ENCODE results near the gene NFE2L3.
A peak's percentile ranks its signal among the peaks of the same experiment; 100 is the strongest.
"Not testable (repeated sequence)": the region's sequence is repeated elsewhere in the genome, so short reads cannot be mapped to it uniquely, and the experiment has no call there.

The NFE2L3 gene, protein sequence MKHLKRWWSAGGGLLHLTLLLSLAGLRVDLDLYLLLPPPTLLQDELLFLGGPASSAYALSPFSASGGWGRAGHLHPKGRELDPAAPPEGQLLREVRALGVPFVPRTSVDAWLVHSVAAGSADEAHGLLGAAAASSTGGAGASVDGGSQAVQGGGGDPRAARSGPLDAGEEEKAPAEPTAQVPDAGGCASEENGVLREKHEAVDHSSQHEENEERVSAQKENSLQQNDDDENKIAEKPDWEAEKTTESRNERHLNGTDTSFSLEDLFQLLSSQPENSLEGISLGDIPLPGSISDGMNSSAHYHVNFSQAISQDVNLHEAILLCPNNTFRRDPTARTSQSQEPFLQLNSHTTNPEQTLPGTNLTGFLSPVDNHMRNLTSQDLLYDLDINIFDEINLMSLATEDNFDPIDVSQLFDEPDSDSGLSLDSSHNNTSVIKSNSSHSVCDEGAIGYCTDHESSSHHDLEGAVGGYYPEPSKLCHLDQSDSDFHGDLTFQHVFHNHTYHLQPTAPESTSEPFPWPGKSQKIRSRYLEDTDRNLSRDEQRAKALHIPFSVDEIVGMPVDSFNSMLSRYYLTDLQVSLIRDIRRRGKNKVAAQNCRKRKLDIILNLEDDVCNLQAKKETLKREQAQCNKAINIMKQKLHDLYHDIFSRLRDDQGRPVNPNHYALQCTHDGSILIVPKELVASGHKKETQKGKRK

DNA sequence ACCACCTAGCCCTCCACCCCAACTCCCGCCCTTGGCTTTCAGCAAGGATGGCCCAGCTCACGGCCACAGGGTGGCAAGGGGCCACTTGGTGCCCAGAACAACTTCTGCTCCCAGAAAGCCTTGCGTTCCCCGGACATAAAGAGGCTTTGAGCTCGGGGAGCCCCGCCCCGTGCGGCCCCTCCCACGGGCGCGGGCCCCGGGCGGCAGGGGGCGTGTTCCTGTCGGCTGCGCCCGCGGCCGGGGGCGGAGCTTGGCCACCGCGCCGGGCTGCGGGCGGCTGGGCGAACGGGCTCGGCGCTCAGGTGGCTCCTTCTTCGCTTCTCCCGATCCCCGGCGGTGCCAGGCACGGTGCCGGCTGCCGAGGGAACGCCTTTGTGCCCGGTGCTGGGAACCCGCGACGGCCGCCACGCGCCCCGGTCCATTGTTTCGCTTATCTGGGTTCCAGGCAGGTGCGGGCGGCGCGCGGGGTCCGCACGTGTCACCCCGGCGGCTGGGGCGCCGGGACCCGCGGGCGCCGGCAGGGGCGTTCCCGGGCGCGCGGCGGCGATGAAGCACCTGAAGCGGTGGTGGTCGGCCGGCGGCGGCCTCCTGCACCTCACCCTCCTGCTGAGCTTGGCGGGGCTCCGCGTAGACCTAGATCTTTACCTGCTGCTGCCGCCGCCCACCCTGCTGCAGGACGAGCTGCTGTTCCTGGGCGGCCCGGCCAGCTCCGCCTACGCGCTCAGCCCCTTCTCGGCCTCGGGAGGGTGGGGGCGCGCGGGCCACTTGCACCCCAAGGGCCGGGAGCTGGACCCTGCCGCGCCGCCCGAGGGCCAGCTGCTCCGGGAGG, at the start of gene NFE2L3:
Gene NFE2L3 (plus strand): TSS at position 246 of the 829 bp plus-strand sequence. CDS start 301 bp downstream, at position 547.
- peak; percentile 69 to 72 for DNase-seq

DNA sequence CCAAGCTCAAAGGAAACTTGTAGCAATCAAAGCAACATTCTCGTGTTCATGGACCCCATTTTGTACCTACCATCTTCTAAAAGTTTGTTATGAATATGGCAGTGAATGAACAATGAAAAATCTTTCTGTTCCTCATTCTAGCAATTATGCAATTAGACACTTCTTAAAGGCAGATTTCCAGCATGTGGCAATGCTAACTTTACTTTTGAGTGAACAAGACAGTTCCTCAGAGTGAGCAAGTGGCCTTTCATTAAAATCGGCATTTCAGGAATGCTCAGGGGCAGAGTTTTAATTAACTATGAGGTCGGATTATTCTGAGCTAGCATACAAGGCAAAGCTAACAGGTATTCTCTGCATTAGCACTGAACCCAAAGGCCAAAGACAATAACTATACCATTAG, 48.4 kb upstream of the NFE2L3 start:
- no peak for DNase-seq

DNA sequence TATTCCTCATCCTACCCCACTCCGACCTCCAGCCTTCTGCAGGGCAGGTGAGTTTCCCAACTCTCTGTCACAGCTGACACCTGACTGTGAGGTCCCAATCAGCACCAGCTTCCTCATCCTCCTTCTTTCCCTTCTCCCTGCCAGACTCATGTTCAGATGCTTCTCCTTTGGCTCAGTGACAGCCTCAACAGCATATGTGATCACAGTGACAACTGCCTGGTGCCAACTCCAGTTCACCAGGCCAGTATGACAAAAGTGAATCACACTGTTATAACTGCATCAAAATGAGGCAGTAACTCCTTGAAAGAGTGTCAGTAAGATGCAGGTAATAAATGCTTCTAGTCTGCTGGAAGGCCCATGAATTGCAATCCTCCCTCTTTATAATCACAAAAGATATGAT, 46.8 kb upstream of the NFE2L3 start:
- no peak for DNase-seq

GRCh38 chr7:26105931-26106330, 46.1 kb upstream of the NFE2L3 start:
- no peak for DNase-seq

- no peak for DNase-seq
Observed at GRCh38 chr7:26112203-26112740, 39.7 kb upstream of the NFE2L3 start.

DNA sequence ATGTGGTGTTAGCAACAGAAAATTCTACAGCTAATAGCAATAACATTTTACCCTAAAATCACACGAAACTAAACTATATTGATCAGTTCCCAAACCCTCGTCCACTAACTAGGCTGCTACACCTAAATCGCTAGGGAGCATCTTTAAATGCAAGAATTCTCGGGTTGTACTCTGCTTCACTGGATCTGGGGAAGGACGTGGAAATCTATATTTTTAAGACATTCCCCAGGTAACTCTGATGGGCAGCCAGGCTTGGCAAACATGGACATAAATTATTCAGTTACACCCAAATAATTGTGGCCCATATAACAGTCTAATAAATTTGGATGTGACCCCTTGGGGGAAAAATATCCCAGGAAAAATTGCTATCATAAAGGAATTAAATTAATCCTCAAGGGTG, 36.3 kb upstream of the NFE2L3 start:
- DNase-seq, result no peak

GRCh38 chr7:26117142-26117807, 34.7 kb upstream of the NFE2L3 start:
- no peak for DNase-seq

DNA sequence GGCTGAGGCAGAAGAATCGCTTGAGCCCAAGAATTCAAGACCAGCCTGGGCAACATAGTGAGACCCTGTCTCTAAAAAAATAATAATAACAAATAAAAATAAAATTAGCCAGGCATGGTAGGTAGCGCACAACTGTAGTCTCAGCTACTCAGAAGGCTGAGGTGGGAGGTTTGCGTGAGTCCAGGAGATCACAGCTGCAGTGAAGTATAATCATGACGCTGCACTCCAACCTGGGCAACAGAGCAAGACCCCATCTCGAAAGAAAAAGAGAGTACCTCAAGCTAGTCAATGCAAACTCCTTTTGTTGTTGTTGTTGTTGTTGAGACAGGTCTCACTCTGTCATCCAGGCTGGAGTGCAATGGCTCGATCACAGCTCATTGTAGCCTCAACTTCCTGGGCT, 34.0 kb upstream of the NFE2L3 start:
- DNase-seq, result no peak

GRCh38 chr7:26122745-26123144, 29.3 kb upstream of the NFE2L3 start:
- no peak for DNase-seq

- DNase-seq, result not testable (repeated sequence)
Observed at GRCh38 chr7:26124775-26125174, 27.2 kb upstream of the NFE2L3 start.

DNA sequence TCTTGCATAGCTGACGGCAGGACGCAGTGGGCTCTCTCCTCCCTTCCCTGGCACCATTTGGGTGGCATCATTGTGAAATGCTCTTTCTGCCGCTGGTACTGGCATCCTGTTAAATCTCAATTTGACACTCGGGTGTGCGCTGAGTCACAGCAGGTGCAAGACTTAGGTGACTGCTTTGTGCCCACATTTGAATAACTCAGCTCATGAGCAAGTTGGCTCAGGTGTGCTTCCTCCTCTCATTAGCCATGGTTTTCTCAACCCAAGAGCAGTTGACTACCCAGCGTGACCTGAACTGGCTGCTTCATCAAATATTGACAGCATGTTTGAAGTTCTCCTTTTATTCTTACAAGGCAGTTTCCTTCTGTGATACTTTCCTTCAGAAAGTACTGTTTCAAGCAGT, 24.6 kb upstream of the NFE2L3 start:
- DNase-seq, result no peak

GRCh38 chr7:26131056-26131589, 20.9 kb upstream of the NFE2L3 start:
- no peak for DNase-seq

GRCh38 chr7:26135076-26135475, 16.9 kb upstream of the NFE2L3 start:
- no peak for DNase-seq

GRCh38 chr7:26135551-26135950, 16.4 kb upstream of the NFE2L3 start:
- DNase-seq, result no peak

GRCh38 chr7:26136831-26137230, 15.2 kb upstream of the NFE2L3 start:
- no peak for DNase-seq

DNA sequence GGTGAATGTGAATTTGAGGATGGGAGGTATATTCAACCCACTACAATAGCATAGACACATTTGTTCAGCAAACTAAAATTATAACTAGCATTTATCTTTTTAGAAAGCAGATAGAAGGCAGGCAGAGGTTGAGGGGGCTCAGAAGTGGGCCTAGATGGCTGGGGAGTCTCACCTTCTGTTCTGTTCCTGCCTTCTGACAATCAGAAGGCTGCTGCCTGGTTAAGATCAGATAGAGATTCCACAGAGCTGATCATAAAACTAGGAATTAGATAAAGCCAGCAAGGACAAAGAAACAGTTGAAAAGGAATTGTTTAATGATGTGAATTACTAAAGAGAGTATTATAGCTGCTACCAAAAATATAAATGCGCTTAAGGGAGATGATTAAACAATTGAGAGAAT, 11.6 kb upstream of the NFE2L3 start:
- DNase-seq, result no peak

- DNase-seq, result no peak
Observed at GRCh38 chr7:26141077-26141476, 10.9 kb upstream of the NFE2L3 start.

- no peak for DNase-seq
Observed at GRCh38 chr7:26143298-26144048, 8.5 kb upstream of the NFE2L3 start.

- DNase-seq, result no peak
Observed at GRCh38 chr7:26144184-26145080, 7.6 kb upstream of the NFE2L3 start.

GRCh38 chr7:26145238-26145637, 6.8 kb upstream of the NFE2L3 start:
- DNase-seq, result no peak

All from activated CD4-positive, alpha-beta T cell treated with anti-CD3 and anti-CD28 coated beads, Interleukin-2, amount 50 U/mL, for 4 hours (primary cell).